GM21529 (cell line): ENCODE data around the gene ACTR1A.
A peak's percentile ranks its signal among the peaks of the same experiment; 100 is the strongest.
"Not testable (repeated sequence)": the region's sequence is repeated elsewhere in the genome, so short reads cannot be mapped to it uniquely, and the experiment has no call there.

Experiments
- ATAC-seq: cut with Tn5 transposase; IDR thresholded peaks from one replicate; pipeline ENCODE4 v1.9.1; 2021; ENCODE audit not compliant: unreplicated experiment

ACTR1A gene

GRCh38 chr10:102517553-102517952, 15.0 kb upstream of the ACTR1A start:
- ATAC-seq = no peak

- ATAC-seq = no peak
Observed at GRCh38 chr10:102515724-102516123, 13.2 kb upstream of the ACTR1A start.

GRCh38 chr10:102514487-102515311, 12.2 kb upstream of the ACTR1A start:
- no peak for ATAC-seq

- peak; percentile 87 for ATAC-seq
Observed at GRCh38 chr10:102511583-102512274, 9.2 kb upstream of the ACTR1A start.

- ATAC-seq = no peak
Observed at GRCh38 chr10:102509387-102509786, 6.9 kb upstream of the ACTR1A start.

GRCh38 chr10:102508506-102508905, 6.0 kb upstream of the ACTR1A start:
- ATAC-seq = no peak

- ATAC-seq = no peak
Observed at GRCh38 chr10:102507521-102507920, 5.0 kb upstream of the ACTR1A start.

GRCh38 chr10:102505462-102506115, 3.1 kb upstream of the ACTR1A start:
- ATAC-seq = no peak

- ATAC-seq = no peak
Observed at GRCh38 chr10:102504976-102505300, 2.4 kb upstream of the ACTR1A start.

GRCh38 chr10:102504179-102504975, 1.9 kb upstream of the ACTR1A start:
- ATAC-seq = no peak

- ATAC-seq = peak; percentile 60
Observed at GRCh38 chr10:102503264-102504178, 1.0 kb upstream of the ACTR1A start, which contains the start of gene SUFU. TSS of gene SUFU (plus strand) at chr10:102503972. CDS start at chr10:102504153, 181 bp downstream.

- ATAC-seq = peak; percentile 65
Observed at GRCh38 chr10:102502029-102502336, 529 bp downstream of the ACTR1A start.

GRCh38 chr10:102501201-102502028, 1.1 kb downstream of the ACTR1A start:
- ATAC-seq = no peak

- ATAC-seq = not testable (repeated sequence)
Observed at GRCh38 chr10:102500686-102501085, 1.8 kb downstream of the ACTR1A start.

- no peak for ATAC-seq
Observed at GRCh38 chr10:102499356-102499755, 3.2 kb downstream of the ACTR1A start.

GRCh38 chr10:102497545-102497944, 5.0 kb downstream of the ACTR1A start:
- ATAC-seq = no peak

GRCh38 chr10:102493771-102494170, 8.7 kb downstream of the ACTR1A start:
- ATAC-seq = no peak

GRCh38 chr10:102492983-102493382, 9.5 kb downstream of the ACTR1A start:
- ATAC-seq = no peak

- ATAC-seq = no peak
Observed at GRCh38 chr10:102492344-102492939, 10.1 kb downstream of the ACTR1A start.
